Calu3 (cell line): ENCODE results near the gene DPY30. TPM values are rescaled to one million over a fixed set of nuclear protein-coding genes. Genes with fewer than 3 reads are reported as not detected.

ENCODE experiments used
- BruUV-seq: library from RNA; stranded (reverse); fragments of 400-500 nt; replicated peaks from 2 replicates; lab custom pipeline; 2021; lab: Mats Ljungman, UMichigan
- CTCF ChIA-PET: fragments of 300-600 bp; sonication (Branson Sonifier 250); formaldehyde crosslinking; loops from one replicate; lab custom pipeline; 2022; ENCODE audit warnings: antibody characterized with exemption; lab: Charles Lee
- DNase-seq: peaks from one replicate; pipeline ENCODE4 v3.0.0; 2022
- H3K27ac Mint-ChIP-seq: one replicate; pipeline ENCODE4 v1.8.0; 2022; ENCODE audit warnings: mixed read lengths; ENCODE audit not compliant: unreplicated experiment
- H3K27me3 Mint-ChIP-seq: one replicate; pipeline ENCODE4 v1.8.0; 2022; ENCODE audit warnings: mixed read lengths; ENCODE audit not compliant: unreplicated experiment
- H3K36me3 Mint-ChIP-seq: one replicate; pipeline ENCODE4 v1.8.0; 2022; ENCODE audit warnings: mild to moderate bottlenecking, moderate library complexity, mixed read lengths; ENCODE audit not compliant: insufficient read depth, unreplicated experiment
- H3K4me1 Mint-ChIP-seq: one replicate; pipeline ENCODE4 v1.8.0; 2022; ENCODE audit warnings: mild to moderate bottlenecking, low read depth, mixed read lengths; ENCODE audit not compliant: unreplicated experiment
- H3K4me3 Mint-ChIP-seq: one replicate; pipeline ENCODE4 v1.8.0; 2022; ENCODE audit warnings: mild to moderate bottlenecking, low read depth, moderate library complexity, mixed read lengths; ENCODE audit not compliant: unreplicated experiment
- H3K9me3 Mint-ChIP-seq: one replicate; pipeline ENCODE4 v1.8.0; 2022; ENCODE audit warnings: low read depth, mixed read lengths; ENCODE audit not compliant: unreplicated experiment
- CTCF ChIP-seq: fragments of 200-600 bp; IDR thresholded peaks from one replicate; pipeline ENCODE4 v1.8.0; 2022; ENCODE audit warnings: antibody characterized with exemption; ENCODE audit not compliant: unreplicated experiment
- intact Hi-C: fragments of 100-400 bp; cut with micrococcal nuclease; formaldehyde crosslinking; loops from one replicate; pipeline ENCODE4 v1.10.0; 2022; ENCODE audit not compliant: unreplicated experiment
- total RNA-seq: library from RNA; stranded (reverse); gene quantifications from 2 replicates; pipeline ENCODE4 v1.2.3, GENCODE V29; 2022

DPY30 gene
- total RNA-seq, 1 experiment from 2014 or later: 106 TPM

- intact Hi-C loops: no loop called here
- H3K36me3 Mint-ChIP-seq: no peaks in the 10 kb centered on the region
- no peak overlapping the region for H3K27ac Mint-ChIP-seq
- CTCF ChIA-PET: no interaction called here
- H3K4me3 Mint-ChIP-seq: no peak overlapping the region
- BruUV-seq: no TSS peak
- H3K27me3 Mint-ChIP-seq: no peaks in the 10 kb centered on the region
- H3K4me1 Mint-ChIP-seq: peaks cover 16% of the 10 kb centered on the region
- peaks cover 3% of the 10 kb centered on the region for H3K9me3 Mint-ChIP-seq
- no peak for DNase-seq
- TF ChIP-seq CTCF: no peak
These were observed 60.6 kb downstream of the DPY30 start for GRCh38 chr2:31979018-31979417.

GRCh38 chr2:31978436-31978835 is 61.2 kb downstream of the DPY30 start:
- H3K4me3 Mint-ChIP-seq: no peak overlapping the region

More at GRCh38 chr2:31978436-31978835, 61.2 kb downstream of the DPY30 start:
- no peak for TF ChIP-seq CTCF
- intact Hi-C loops: no loop called here
- Mint-ChIP-seq H3K27ac (no peak overlapping the region), H3K36me3 (no peaks in the 10 kb centered on the region), H3K9me3 (peaks cover 3% of the 10 kb centered on the region), H3K27me3 (no peaks in the 10 kb centered on the region), H3K4me1 (peaks cover 16% of the 10 kb centered on the region)
- no peak for DNase-seq
- CTCF ChIA-PET: no interaction called here
- BruUV-seq: no TSS peak

Other genes with a start within 250 kb of the DPY30 start
- 48.3 and 53.9 TPM in 2 replicates for gene MEMO1, start 28.8 kb downstream of the DPY30 start, total RNA-seq
- 18.5 and 18.8 TPM in 2 replicates for gene SPAST, start 23.8 kb upstream of the DPY30 start, total RNA-seq
- gene SLC30A6, start 126.1 kb upstream of the DPY30 start, total RNA-seq: 35.1 and 35.3 TPM in 2 replicates
- gene NLRC4, start 225.1 kb upstream of the DPY30 start, total RNA-seq: not detected in 2 replicates
- gene YIPF4, start 238.1 kb upstream of the DPY30 start, total RNA-seq: 50.5 and 57.0 TPM in 2 replicates